Nephron progenitor cell (in vitro differentiated cells): ENCODE measurements around the gene TMOD3.

ENCODE experiments used
- DNase-seq: peaks from one replicate; pipeline ENCODE4 v3.0.0; 2021
- H3K27ac Mint-ChIP-seq: 2 replicates; pipeline ENCODE4 v1.8.0; 2021; ENCODE audit warnings: mild to moderate bottlenecking, moderate library complexity, mixed read lengths
- H3K27me3 Mint-ChIP-seq: 2 replicates; pipeline ENCODE4 v1.8.0; 2021; ENCODE audit warnings: mild to moderate bottlenecking, low read depth, mixed read lengths; ENCODE audit not compliant: poor library complexity
- H3K36me3 Mint-ChIP-seq: 2 replicates; pipeline ENCODE4 v1.8.0; 2021; ENCODE audit warnings: low read depth, mixed read lengths
- H3K4me1 Mint-ChIP-seq: 2 replicates; pipeline ENCODE4 v1.8.0; 2021; ENCODE audit warnings: mixed read lengths
- H3K4me3 Mint-ChIP-seq: 2 replicates; pipeline ENCODE4 v1.8.0; 2021; ENCODE audit warnings: mild to moderate bottlenecking, moderate library complexity, mixed read lengths
- H3K9me3 Mint-ChIP-seq: 2 replicates; pipeline ENCODE4 v1.8.0; 2021; ENCODE audit warnings: mild to moderate bottlenecking, moderate library complexity, mixed read lengths
- TF ChIP-seq, protein P1 (sequence below): fragments of 200-600 bp; sonication (generic); IDR thresholded peaks from 2 replicates; pipeline ENCODE4 v1.5.0; 2021; ENCODE audit warnings: antibody characterized with exemption

Gene TMOD3

DNA sequence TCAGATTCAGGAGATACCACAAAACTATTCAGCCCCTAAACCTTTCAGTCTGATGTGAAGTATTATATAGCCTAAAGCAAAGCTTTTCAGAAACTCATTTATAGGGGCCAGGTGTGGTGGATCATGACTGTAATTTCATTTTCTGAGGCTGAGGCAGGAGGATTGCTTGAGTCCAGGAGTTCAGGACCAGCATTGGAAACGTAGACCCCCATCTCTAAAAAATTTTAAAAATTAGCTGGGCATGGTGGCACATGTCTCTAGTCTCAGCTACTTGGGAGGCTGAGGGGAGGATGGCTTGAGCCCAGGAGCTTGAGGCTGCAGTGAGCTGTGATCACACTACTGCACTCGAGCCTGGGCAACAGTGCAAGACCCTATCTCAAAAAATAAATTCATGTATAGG is 60.0 kb downstream of the TMOD3 start:
- Mint-ChIP-seq H3K27me3 (no peaks in the 10 kb centered on the region), H3K4me1 (peaks cover 3% of the 10 kb centered on the region), H3K27ac (no peak overlapping the region), H3K4me3 (no peak overlapping the region), H3K9me3 (peaks cover 17% of the 10 kb centered on the region), H3K36me3 (peaks cover 65% of the 10 kb centered on the region)
- TF ChIP-seq, protein P1, sequence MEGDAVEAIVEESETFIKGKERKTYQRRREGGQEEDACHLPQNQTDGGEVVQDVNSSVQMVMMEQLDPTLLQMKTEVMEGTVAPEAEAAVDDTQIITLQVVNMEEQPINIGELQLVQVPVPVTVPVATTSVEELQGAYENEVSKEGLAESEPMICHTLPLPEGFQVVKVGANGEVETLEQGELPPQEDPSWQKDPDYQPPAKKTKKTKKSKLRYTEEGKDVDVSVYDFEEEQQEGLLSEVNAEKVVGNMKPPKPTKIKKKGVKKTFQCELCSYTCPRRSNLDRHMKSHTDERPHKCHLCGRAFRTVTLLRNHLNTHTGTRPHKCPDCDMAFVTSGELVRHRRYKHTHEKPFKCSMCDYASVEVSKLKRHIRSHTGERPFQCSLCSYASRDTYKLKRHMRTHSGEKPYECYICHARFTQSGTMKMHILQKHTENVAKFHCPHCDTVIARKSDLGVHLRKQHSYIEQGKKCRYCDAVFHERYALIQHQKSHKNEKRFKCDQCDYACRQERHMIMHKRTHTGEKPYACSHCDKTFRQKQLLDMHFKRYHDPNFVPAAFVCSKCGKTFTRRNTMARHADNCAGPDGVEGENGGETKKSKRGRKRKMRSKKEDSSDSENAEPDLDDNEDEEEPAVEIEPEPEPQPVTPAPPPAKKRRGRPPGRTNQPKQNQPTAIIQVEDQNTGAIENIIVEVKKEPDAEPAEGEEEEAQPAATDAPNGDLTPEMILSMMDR = no peak
- DNase-seq = no peak

DNA sequence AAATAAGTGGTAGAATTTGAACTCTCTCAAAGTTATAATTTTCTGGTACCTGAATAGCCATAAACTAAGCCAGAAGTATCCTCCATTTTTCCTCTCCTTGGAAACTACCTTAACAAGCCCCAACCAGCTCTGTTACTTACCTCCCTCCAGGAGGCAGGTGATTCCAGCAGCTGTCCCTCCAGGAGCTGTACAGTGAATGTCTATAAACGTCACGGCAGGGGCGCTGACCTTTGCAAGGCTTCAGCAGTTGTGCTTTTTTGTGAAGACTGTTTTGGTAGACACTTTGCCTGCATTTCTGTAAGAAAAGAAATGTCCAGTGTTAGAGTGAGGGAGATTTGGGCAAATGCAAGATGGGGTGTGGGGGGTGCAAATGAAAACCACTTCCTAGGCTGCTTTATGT is 75.0 kb downstream of the TMOD3 start:
- H3K36me3 Mint-ChIP-seq = peaks cover 55% of the 10 kb centered on the region
- TF ChIP-seq, protein P1 = no peak
- no peak overlapping the region for H3K4me3 Mint-ChIP-seq
- H3K27me3 Mint-ChIP-seq = no peaks in the 10 kb centered on the region
- no peaks in the 10 kb centered on the region for H3K9me3 Mint-ChIP-seq
- DNase-seq = no peak
- H3K4me1 Mint-ChIP-seq = no peaks in the 10 kb centered on the region
- no peak overlapping the region for H3K27ac Mint-ChIP-seq

DNA sequence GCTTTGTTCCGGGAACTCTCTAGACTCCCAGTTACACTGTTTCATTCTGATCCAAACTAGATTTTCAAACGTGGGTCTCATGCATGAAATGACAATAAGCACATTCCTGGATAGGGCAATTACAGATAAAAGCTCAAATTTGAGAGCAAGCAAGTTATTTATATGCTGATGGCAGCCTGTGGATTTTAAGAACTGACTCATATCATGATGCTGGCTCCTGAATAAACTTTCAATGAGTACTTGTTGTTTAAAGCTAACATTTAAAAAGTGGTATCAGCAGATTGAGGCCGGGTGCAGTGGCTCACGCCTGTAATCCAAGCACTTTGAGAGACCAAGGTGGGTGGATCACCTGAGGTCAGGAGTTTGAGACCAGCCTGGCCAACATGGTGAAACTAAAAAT is 75.5 kb downstream of the TMOD3 start:
- DNase-seq = no peak

DNA sequence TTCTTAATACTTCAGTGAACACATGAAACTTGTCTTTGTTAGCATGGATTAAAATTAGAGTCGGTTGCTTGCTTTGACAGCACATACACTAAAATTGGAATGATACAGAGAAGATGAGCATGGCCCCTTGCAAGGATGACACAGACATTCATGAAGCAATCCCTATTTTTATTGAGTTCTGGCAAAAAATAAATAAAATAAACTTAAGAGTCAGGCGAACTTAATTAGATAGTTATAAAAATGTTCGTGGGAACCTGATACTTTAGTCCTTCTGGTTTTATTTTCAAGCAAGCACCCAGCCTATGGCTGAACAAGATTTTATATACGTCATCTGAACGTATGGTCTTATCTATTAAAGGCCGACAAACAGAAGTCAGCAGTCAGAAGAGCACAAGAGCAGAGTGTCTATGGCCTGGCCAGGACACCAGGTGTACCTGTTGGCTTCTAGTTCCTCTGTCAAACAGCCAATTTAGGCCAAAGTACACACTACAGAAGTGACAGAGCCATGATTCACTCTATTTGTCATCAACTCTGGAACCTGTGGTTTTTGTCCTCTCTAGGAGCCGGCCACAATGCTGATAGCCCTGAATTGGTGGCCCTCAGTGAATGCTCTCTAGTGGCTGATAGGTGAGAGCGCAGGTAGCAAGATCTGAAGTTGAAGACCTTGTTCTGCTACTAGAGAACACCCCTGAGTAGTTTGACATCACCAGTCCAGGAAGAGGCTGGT is 77.8 kb downstream of the TMOD3 start:
- peak overlapping the region; percentile 91 for H3K27ac Mint-ChIP-seq
- no peaks in the 10 kb centered on the region for H3K27me3 Mint-ChIP-seq
- TF ChIP-seq, protein P1 = no peak
- no peak overlapping the region for H3K4me3 Mint-ChIP-seq
- H3K36me3 Mint-ChIP-seq = peaks cover 41% of the 10 kb centered on the region
- DNase-seq = no peak
- no peaks in the 10 kb centered on the region for H3K4me1 Mint-ChIP-seq
- no peaks in the 10 kb centered on the region for H3K9me3 Mint-ChIP-seq

More for the DNA sequence above, 75.5 kb downstream of the TMOD3 start:
- peaks cover 54% of the 10 kb centered on the region for H3K36me3 Mint-ChIP-seq
- TF ChIP-seq, protein P1 = no peak
- H3K4me3 Mint-ChIP-seq = no peak overlapping the region
- H3K27me3 Mint-ChIP-seq = no peaks in the 10 kb centered on the region
- H3K27ac Mint-ChIP-seq = no peak overlapping the region
- no peaks in the 10 kb centered on the region for H3K4me1 Mint-ChIP-seq
- H3K9me3 Mint-ChIP-seq = no peaks in the 10 kb centered on the region

DNA sequence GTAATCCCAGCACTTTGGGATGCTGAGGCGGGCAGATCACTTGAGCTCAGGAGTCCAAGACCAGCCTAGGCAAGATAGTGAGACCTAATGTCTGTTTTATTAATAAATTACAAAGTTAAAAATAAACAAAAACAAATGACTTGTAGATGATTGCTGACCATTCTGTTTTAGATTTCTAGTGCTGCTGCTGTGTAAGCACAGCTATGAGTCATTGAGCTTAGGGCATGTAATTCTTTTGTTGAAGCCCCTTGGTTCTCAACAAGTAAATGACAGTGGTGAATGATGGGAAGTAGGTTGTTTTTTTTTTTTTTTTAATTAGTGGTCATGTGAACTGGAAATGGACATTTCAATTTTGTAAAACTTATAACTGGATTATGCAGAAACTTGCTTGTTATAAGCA is 78.9 kb downstream of the TMOD3 start:
- H3K4me3 Mint-ChIP-seq = no peak overlapping the region
- TF ChIP-seq, protein P1 = no peak
- no peaks in the 10 kb centered on the region for H3K9me3 Mint-ChIP-seq
- H3K27me3 Mint-ChIP-seq = no peaks in the 10 kb centered on the region
- H3K27ac Mint-ChIP-seq = peak overlapping the region; percentile 23
- no peak for DNase-seq
- peaks cover 39% of the 10 kb centered on the region for H3K36me3 Mint-ChIP-seq
- no peaks in the 10 kb centered on the region for H3K4me1 Mint-ChIP-seq

DNA sequence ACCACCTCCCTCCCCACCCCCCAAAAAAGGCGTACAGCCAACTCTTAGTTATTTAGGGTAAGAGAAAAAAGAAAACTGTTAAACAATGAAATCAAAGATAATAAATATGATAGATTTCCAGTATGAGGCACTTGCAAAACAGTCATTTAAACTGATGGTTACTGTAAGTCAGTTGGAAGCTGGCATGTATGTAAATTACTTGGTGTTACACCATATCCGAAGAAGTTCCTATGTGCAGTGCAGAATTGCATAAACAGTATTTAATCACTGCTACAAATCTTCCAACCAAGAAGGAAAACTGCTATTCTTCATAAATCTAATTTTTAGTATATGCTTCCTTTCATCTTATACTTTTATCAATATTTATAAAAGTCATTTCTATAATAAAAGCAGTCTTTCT is 80.1 kb downstream of the TMOD3 start:
- DNase-seq = no peak
- H3K27ac Mint-ChIP-seq = no peak overlapping the region
- TF ChIP-seq, protein P1 = no peak
- no peaks in the 10 kb centered on the region for H3K9me3 Mint-ChIP-seq
- H3K36me3 Mint-ChIP-seq = peaks cover 41% of the 10 kb centered on the region
- H3K4me1 Mint-ChIP-seq = no peaks in the 10 kb centered on the region
- no peaks in the 10 kb centered on the region for H3K27me3 Mint-ChIP-seq
- H3K4me3 Mint-ChIP-seq = no peak overlapping the region
